DOHH2 (cell line): ENCODE measurements around the gene HVCN1.

ENCODE experiments used
- H3F3A ChIP-seq: fragments of 200-600 bp; sonication (generic), shearing (Covaris generic); 2 replicates; pipeline ENCODE4 v1.6.0; 2016; ENCODE audit warnings: antibody characterized with exemption, mild to moderate bottlenecking; ENCODE audit not compliant: control insufficient read depth, insufficient read depth
- H3K27ac ChIP-seq: fragments of 200-600 bp; sonication (generic); 2 replicates; pipeline ENCODE4 v1.5.1; 2014; ENCODE audit warnings: low read depth, mild to moderate bottlenecking, low read length, moderate library complexity
- H3K27me3 ChIP-seq: fragments of 200-600 bp; sonication (generic); 2 replicates; pipeline ENCODE4 v1.6.1; 2014; ENCODE audit warnings: mild to moderate bottlenecking, low read length, mixed read lengths; ENCODE audit not compliant: control insufficient read depth
- H3K36me3 ChIP-seq: fragments of 200-600 bp; sonication (generic); 2 replicates; pipeline ENCODE4 v1.6.1; 2014; ENCODE audit warnings: mild to moderate bottlenecking, low read length, moderate library complexity, mixed read lengths; ENCODE audit not compliant: control insufficient read depth
- H3K4me1 ChIP-seq: fragments of 200-600 bp; sonication (generic); 2 replicates; pipeline ENCODE4 v1.6.1; 2014; ENCODE audit warnings: mild to moderate bottlenecking, low read length, mixed read lengths; ENCODE audit not compliant: control insufficient read depth
- H3K4me2 ChIP-seq: fragments of 200-600 bp; sonication (generic); 2 replicates; pipeline ENCODE4 v1.6.0; 2014; ENCODE audit warnings: mild to moderate bottlenecking, low read length, moderate library complexity
- H3K4me3 ChIP-seq: fragments of 200-600 bp; sonication (generic); 2 replicates; pipeline ENCODE4 v1.5.1; 2014; ENCODE audit warnings: mild to moderate bottlenecking, low read length, mixed read lengths
- H3K79me2 ChIP-seq: fragments of 200-600 bp; sonication (generic); 2 replicates; pipeline ENCODE4 v1.6.1; 2014; ENCODE audit warnings: mild to moderate bottlenecking, low read length, mixed read lengths; ENCODE audit not compliant: control insufficient read depth
- H3K9me2 ChIP-seq: fragments of 200-600 bp; sonication (generic); replicated peaks from 2 replicates; pipeline ENCODE4 v1.6.1; 2014; ENCODE audit warnings: mild to moderate bottlenecking, low read length, mixed read lengths; ENCODE audit not compliant: control insufficient read depth
- H3K9me3 ChIP-seq: fragments of 200-600 bp; sonication (generic); 2 replicates; pipeline ENCODE4 v1.6.1; 2014; ENCODE audit warnings: antibody characterized with exemption, low read length, mixed read lengths; ENCODE audit not compliant: control insufficient read depth, insufficient read depth
- H4K20me1 ChIP-seq: fragments of 200-600 bp; sonication (generic); 2 replicates; pipeline ENCODE4 v1.6.0; 2014; ENCODE audit warnings: low read depth, mild to moderate bottlenecking, antibody characterized with exemption, low read length, moderate library complexity; ENCODE audit not compliant: control insufficient read depth, insufficient read depth
- CTCF ChIP-seq: fragments of 200-600 bp; sonication (generic); IDR thresholded peaks from one replicate; pipeline ENCODE4 v1.5.1; 2014; ENCODE audit warnings: antibody characterized with exemption, mild to moderate bottlenecking, low read depth, low read length; ENCODE audit not compliant: poor library complexity, severe bottlenecking
- EZH2phosphoT487 ChIP-seq: fragments of 200-600 bp; sonication (generic); IDR thresholded peaks from 2 replicates; pipeline ENCODE4 v1.6.1; 2017; ENCODE audit warnings: borderline replicate concordance, mild to moderate bottlenecking, antibody characterized with exemption, low read length, moderate library complexity, mixed read lengths

HVCN1 gene

GRCh38 chr12:110661337-110661972, 27.5 kb downstream of the HVCN1 start:
- Histone ChIP-seq H3K9me3 (peaks cover 4% of the 10 kb centered on the region; the same call in 1 of the 2 replicates), H3K27me3 (no peaks in the 10 kb centered on the region), H3K79me2 (peaks cover 40% of the 10 kb centered on the region), H3F3A (peaks cover 4% of the 10 kb centered on the region), H3K9me2 (no peaks in the 10 kb centered on the region), H3K4me3 (peak overlapping the region; percentile 65), H3K36me3 (peaks cover 62% of the 10 kb centered on the region), H4K20me1 (no peaks in the 10 kb centered on the region), H3K27ac (peak overlapping the region; percentile 84), H3K4me1 (peaks cover 72% of the 10 kb centered on the region), H3K4me2 (peak overlapping the region; percentile 78)
- TF ChIP-seq CTCF (peak; percentile 17), EZH2phosphoT487 (no peak)

- peak overlapping the region; percentile 16; the same call in 1 of the 2 replicates for H3K4me2 ChIP-seq
- H3K9me2 ChIP-seq, result no peaks in the 10 kb centered on the region
- peaks cover 84% of the 10 kb centered on the region for H3K4me1 ChIP-seq
- TF ChIP-seq CTCF (no peak), EZH2phosphoT487 (no peak)
- peaks cover 7% of the 10 kb centered on the region for H3F3A ChIP-seq
- H3K79me2 ChIP-seq, result peaks cover 48% of the 10 kb centered on the region
- H3K27me3 ChIP-seq, result no peaks in the 10 kb centered on the region
- H3K9me3 ChIP-seq, result no peaks in the 10 kb centered on the region
- H3K27ac ChIP-seq, result peak overlapping the region; percentile 20; the same call in 1 of the 2 replicates
- H3K36me3 ChIP-seq, result peaks cover 71% of the 10 kb centered on the region
- no peaks in the 10 kb centered on the region for H4K20me1 ChIP-seq
- no peak overlapping the region for H3K4me3 ChIP-seq
Measured at GRCh38 chr12:110658878-110659277, 30.0 kb downstream of the HVCN1 start.

GRCh38 chr12:110658242-110658641, 30.7 kb downstream of the HVCN1 start:
- no peaks in the 10 kb centered on the region for H3K27me3 ChIP-seq
- H3K36me3 ChIP-seq, result peaks cover 74% of the 10 kb centered on the region
- H3K4me1 ChIP-seq, result peaks cover 82% of the 10 kb centered on the region
- peaks cover 9% of the 10 kb centered on the region for H3F3A ChIP-seq
- H3K4me3 ChIP-seq, result no peak overlapping the region
- no peak overlapping the region for H3K4me2 ChIP-seq
- no peaks in the 10 kb centered on the region for H3K9me2 ChIP-seq
- H4K20me1 ChIP-seq, result no peaks in the 10 kb centered on the region
- peaks cover 48% of the 10 kb centered on the region for H3K79me2 ChIP-seq
- H3K27ac ChIP-seq, result no peak overlapping the region
- no peaks in the 10 kb centered on the region for H3K9me3 ChIP-seq
- no peak for TF ChIP-seq CTCF
- TF ChIP-seq EZH2phosphoT487, result no peak
